DLD1 (cell line): Measurements from ENCODE around the gene HJURP.
"Not testable (repeated sequence)": the region's sequence is repeated elsewhere in the genome, so short reads cannot be mapped to it uniquely, and the experiment has no call there.

ENCODE experiments used
- in situ Hi-C: cut with HindIII; loops from 2 replicates; pipeline ENCODE4 v1.10.0; 2017; ENCODE audit warnings: low sequenced_read_pairs

Gene HJURP

DNA sequence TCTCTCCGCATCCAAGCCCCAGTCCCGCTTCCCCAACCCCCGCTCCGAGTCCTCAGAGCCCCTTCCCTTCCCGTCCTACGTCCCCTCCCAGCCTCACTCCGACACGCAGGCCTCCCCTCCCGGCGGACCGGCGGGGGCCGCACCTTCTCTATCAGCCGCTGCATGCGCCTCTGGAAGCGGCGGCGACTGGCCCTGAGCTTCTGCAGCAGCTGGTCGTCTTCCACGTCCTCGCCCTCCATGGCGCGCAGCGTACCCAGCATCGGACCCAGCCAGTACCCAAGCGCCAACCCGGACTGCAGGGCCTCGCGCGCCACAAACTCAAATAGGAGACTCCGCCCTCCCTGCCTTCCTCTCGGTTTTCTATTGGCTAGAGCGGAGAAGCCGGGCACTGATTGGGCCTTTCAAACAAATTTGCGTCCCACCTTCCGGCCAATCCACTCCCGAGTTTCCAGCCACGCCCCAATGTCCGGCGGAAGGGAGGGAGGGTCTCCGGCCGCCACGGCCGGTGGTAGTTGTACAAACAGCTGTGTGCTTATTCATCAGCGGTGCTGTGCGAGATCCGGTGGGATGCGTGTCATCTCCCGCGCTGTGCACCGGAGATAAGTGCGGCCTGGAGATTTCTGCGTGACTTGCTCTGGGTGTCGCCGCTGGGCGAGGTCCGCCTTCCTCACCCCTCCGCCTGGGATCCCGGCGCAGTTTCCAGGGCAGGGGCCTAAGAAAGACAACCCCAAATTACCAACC is at the start of gene HJURP:
TSS of gene HJURP (minus strand) at position 295 of the 741 bp plus-strand sequence. CDS start at position 260, 35 bp downstream.
- in situ Hi-C loops, result no loop called here

GRCh38 chr2:233901884-233902283 is 47.5 kb upstream of the HJURP start:
- in situ Hi-C loops, result loop anchor here (25.0 kb wide), 1 partner anchor 610 kb away; no protein-coding TSS in a partner anchor

- in situ Hi-C loops, result loop anchor here (25.0 kb wide), 1 partner anchor 611 kb away; no protein-coding TSS in a partner anchor
Measured at GRCh38 chr2:233901367-233901766, 47.0 kb upstream of the HJURP start.

- in situ Hi-C loops, result not testable (repeated sequence)
Measured at GRCh38 chr2:233896253-233896652, 41.9 kb upstream of the HJURP start.

GRCh38 chr2:233892793-233893192 is 38.5 kb upstream of the HJURP start:
- in situ Hi-C loops, result no loop called here

GRCh38 chr2:233882353-233882752 is 28.0 kb upstream of the HJURP start:
- in situ Hi-C loops, result no loop called here

GRCh38 chr2:233872125-233872524 is 17.8 kb upstream of the HJURP start:
- in situ Hi-C loops, result not testable (repeated sequence)

DNA sequence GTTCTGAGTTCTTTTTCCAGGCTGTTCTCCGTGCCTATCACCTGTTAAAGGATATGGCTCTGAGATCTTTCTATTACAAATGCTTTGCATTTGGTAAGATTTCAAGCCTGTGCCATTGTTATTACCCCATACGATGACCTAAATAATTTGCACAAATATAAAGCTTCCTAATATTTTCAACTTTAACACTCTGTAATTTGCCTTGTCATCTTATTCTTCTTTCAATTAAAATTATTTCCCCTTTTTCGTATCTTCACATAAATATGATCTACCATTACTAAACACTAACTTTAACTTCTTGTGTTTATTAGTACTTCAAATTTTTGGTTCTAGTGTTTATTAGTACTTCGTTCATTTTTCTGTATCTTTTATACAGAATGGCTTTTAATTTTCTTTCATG is 17.1 kb upstream of the HJURP start:
- in situ Hi-C loops, result no loop called here

DNA sequence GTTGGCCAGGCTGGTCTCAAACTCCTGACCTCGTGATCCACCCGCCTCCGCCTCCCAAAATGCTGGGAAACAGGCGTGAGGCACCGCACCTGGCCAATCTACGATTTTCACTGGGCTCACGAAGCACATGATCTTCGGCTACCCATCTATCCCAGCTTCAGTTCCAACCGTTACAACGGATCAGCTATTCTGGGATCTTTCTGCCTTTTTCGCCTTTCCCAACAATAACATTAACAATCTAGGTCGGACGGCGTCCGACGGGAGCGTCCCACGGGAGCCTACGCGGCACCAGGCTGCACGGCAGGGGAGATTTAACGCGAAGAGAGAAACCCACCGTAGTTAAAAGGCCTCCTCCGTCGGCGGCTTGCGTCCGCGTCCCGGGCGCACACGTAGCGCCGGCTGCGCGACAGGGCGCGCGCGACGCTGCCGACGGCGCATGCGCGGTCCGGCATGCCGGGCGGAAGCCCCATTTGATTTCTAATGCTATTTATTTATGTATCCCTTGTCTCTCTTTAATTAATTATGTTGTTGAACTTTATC is 13.7 kb upstream of the HJURP start, which contains the start of gene MSL3B:
TSS of gene MSL3B (minus strand) at position 394 of the 540 bp plus-strand sequence.
- in situ Hi-C loops, result no loop called here

GRCh38 chr2:233866479-233866878 is 12.1 kb upstream of the HJURP start:
- in situ Hi-C loops, result no loop called here

GRCh38 chr2:233865838-233866237 is 11.5 kb upstream of the HJURP start:
- in situ Hi-C loops, result no loop called here

GRCh38 chr2:233862261-233862768 is 8.0 kb upstream of the HJURP start:
- in situ Hi-C loops, result no loop called here

DNA sequence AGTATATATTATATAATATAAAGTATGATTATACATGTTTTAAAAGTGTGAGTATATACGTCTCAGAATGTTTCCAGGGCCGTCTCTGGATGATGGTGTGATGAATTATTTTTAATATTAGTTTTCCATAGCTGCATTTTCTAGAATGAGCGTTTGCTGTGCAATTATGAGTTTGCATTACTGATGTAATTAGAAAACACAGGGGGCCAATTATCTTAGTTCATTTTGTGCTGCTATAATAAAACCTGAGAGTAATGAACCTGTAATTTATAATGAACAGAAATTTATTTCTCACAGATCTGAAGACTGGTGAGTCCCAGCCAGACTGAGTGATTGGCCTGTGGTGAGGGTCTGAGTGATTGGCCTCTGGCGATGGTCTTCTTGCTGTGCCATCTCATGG is 4.0 kb upstream of the HJURP start:
- in situ Hi-C loops, result no loop called here

- in situ Hi-C loops, result no loop called here
Measured at GRCh38 chr2:233857511-233858141, 3.3 kb upstream of the HJURP start.

- in situ Hi-C loops, result no loop called here
Measured at GRCh38 chr2:233856184-233856583, 1.8 kb upstream of the HJURP start.

GRCh38 chr2:233855345-233855744 is 1.0 kb upstream of the HJURP start:
- in situ Hi-C loops, result no loop called here

- in situ Hi-C loops, result no loop called here
Measured at GRCh38 chr2:233853883-233854240, 473 bp downstream of the HJURP start.

DNA sequence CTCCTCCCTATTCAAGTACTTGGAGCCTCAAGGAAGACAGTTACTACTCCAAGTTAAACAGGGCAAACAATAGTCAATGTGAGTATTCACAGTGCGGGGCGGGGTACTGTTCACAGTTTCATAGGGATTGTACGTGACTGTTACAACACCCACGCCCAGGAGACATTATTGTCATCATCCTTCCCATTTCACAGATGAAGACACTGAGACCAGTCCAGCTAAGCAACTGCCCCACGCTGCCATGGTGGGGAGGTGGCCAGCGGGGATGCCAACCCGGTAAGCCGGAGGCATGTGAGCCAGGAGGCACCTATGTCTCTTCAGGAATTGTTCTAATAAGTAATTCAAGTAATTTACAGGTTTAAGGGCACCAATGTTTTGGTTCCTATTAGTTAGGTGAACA is 982 bp downstream of the HJURP start:
- in situ Hi-C loops, result no loop called here

GRCh38 chr2:233852056-233852455 is 2.3 kb downstream of the HJURP start:
- in situ Hi-C loops, result no loop called here

- in situ Hi-C loops, result no loop called here
Measured at GRCh38 chr2:233851169-233851568, 3.2 kb downstream of the HJURP start.

- in situ Hi-C loops, result no loop called here
Measured at GRCh38 chr2:233850745-233851144, 3.6 kb downstream of the HJURP start.
